NCI-H1436 (cell line): ENCODE results near the gene TOP3B.
A peak's percentile ranks its signal among the peaks of the same experiment; 100 is the strongest.

ENCODE experiments used
- DNase-seq: peaks from one replicate; lab custom pipeline; 2025; lab: John Stamatoyannopoulos, UW

TOP3B gene, protein sequence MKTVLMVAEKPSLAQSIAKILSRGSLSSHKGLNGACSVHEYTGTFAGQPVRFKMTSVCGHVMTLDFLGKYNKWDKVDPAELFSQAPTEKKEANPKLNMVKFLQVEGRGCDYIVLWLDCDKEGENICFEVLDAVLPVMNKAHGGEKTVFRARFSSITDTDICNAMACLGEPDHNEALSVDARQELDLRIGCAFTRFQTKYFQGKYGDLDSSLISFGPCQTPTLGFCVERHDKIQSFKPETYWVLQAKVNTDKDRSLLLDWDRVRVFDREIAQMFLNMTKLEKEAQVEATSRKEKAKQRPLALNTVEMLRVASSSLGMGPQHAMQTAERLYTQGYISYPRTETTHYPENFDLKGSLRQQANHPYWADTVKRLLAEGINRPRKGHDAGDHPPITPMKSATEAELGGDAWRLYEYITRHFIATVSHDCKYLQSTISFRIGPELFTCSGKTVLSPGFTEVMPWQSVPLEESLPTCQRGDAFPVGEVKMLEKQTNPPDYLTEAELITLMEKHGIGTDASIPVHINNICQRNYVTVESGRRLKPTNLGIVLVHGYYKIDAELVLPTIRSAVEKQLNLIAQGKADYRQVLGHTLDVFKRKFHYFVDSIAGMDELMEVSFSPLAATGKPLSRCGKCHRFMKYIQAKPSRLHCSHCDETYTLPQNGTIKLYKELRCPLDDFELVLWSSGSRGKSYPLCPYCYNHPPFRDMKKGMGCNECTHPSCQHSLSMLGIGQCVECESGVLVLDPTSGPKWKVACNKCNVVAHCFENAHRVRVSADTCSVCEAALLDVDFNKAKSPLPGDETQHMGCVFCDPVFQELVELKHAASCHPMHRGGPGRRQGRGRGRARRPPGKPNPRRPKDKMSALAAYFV

DNA sequence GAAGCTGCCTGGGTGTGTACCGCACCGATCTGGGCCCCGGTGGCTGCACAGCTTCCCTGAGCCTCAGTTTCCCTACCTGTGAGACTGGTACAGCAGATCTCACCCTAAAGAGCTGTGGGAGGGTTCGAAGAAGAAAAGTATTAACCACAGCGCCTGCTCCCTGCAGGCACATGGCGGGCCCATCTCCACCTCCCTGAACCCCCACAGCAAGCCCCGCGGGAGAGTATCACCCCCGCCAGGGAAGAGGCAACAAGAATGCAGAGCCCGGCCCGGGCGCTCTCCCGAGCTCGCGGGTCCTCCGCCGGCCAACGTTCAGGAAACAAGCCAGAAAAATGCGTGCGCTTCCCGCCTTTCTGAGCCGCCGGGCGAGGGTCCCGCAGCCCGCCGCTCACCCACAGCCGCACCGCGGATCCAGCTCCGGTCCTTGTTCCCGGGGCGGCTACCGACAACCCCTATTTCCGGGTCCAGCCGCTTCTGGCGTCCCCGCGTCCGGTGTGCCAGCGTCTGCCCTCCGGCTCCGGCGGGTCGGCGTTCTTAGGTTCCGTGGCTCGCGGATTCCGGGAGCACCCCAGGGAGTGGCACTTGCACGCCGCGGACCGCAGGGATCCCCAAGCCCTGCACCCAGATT lies at the start of gene TOP3B:
TSS of gene TOP3B (minus strand) at position 450 of the 628 bp plus-strand sequence. CDS start 7,078 bp downstream, outside the sequence.
- DNase-seq, result peak; percentile 82

DNA sequence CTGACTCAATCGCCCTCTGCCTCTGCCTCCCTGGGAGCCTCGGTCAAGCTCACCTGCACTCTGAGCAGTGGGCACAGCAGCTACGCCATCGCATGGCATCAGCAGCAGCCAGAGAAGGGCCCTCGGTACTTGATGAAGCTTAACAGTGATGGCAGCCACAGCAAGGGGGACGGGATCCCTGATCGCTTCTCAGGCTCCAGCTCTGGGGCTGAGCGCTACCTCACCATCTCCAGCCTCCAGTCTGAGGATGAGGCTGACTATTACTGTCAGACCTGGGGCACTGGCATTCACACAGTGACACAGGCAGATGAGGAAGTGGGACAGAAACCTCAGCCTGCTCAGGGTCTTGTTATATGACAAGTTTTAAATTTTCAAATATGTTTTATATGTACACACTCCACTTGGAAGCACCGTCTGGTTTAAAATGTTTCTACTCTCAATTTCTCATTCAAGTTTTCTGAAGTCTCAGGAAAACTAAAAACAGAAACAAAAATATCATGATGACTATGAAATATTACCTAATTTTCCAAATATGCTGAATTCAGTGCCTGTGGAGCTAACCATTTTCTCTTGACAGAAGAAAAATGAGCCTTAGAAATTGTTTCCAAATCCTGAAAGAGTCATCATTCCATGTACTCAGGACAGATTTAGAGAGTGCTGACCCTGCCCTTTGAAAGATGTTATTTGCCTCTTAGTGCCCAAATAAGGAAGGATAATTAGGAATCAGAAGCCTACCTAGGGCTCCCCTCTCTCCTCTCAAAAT lies 48.8 kb upstream of the TOP3B start:
- DNase-seq, result no peak

DNA sequence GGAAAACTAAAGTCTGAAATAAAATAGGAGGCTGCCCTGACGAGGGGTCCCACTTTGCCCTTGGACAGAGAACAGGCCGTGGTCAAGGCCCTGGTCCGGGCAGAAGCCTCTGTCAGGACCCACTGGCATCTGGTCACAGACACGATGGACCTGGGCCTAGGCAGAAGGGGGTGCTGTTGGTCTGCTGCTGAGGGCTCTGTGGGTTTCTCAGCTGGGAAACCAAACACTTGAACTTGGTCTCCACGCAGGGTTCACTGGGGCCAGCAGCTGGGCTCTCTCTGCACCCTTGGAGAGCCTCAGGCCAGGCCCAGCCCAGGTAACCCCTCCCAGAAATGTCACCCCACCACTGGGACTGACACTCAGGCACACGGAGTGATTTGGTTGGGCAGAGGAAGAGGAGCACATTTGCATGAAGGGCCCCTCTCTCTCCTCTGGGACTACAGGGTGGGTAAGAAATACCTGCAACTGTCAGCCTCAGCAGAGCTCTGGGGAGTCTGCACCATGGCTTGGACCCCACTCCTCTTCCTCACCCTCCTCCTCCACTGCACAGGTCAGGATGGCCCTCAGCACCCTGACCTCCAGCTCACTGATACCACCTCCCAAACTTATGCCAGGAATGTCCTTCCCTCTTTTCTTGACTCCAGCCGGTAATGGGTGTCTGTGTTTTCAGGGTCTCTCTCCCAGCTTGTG lies 48.1 kb upstream of the TOP3B start:
- DNase-seq, result no peak

DNA sequence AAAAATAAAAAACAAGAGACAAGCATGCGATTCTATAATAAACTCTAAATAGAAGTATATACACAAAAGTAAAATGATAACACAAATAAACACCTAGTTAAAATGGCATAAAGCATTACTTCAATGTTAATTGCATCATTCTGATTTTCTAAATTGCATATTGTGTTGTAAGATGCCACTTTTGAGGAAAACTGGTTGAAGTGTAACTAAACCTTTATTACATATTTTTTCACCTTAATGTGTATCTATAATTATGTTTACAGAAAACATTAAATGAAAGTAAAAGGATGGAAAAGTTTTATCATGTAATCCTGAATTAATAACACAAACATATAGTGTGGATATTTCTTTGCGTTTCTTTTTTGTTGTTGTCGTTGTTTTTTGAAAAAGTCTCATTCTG lies 45.4 kb upstream of the TOP3B start:
- no peak for DNase-seq

DNA sequence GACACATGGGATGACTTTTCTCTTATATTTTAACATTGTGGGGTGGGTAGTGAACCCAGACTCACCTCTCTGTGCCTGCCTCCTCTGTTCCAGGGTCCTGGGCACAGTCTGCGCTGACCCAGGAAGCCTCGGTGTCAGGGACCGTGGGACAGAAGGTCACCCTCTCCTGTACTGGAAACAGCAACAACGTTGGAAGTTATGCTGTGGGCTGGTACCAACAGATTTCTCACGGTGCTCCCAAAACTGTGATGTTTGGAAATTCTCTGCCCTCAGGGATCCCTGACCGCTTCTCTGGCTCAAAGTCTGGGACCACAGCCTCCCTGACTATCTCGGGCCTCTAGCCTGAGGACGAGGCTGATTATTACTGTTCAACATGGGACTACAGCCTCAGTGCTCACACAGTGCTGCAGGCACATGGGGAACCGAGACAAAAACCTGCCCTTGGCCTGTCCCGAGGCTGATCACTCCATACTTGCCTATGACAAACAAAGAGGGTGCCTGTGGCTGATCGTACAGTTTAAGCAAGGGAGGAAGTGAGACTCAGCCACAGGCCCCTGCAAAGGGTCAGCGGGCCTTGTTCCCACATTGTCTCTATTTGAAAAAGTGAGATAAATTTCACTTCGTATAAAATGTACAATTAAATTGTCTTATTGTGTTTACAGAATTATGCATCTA lies 43.7 kb upstream of the TOP3B start:
- no peak for DNase-seq

DNA sequence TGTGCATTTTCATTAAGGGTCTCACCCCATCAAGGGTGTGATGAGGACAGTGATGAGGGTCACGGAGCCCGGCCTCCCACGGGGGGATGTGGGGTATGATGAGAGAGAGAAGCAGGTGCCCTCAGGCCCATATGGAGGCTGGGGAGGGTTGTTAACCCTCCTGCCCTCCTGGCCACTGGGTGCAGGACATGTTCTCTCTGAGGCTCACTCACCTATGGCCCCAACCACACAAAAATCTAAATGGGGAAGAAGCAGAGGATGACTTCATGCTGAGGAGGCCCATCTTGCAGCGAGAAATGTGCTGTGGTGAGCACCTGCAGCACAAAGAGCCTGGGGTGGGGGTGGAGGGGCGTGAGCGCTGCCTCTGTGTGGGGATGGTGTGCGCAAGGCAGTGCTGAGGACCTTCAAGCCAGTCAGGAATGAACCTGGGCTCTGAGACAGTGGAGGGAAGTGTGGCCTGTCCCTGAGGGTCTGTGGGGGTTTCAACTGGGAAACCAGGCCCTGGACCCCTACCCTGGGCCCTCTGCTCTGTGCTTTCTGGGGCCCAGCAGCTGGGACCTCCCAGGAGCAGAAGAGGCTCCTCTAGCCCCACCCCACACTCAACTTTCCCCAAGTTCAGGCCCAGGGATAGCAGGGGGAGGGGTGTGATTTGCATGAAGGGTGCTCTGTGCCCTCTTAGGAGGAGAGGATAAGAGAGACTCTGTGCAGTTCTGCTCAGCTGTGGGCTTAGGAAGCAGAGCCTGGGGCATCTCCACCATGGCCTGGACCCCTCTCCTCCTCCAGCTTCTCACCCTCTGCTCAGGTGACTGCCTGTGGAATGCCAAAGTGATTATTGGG lies 43.0 kb upstream of the TOP3B start:
- DNase-seq, result no peak

- no peak for DNase-seq
Observed at GRCh38 chr22:22024440-22024839, 41.9 kb upstream of the TOP3B start.

GRCh38 chr22:22023581-22024137 lies 41.1 kb upstream of the TOP3B start:
- no peak for DNase-seq

- DNase-seq, result no peak
Observed at GRCh38 chr22:22022947-22023534, 40.5 kb upstream of the TOP3B start.

GRCh38 chr22:22022255-22022840 lies 39.8 kb upstream of the TOP3B start:
- DNase-seq, result no peak

DNA sequence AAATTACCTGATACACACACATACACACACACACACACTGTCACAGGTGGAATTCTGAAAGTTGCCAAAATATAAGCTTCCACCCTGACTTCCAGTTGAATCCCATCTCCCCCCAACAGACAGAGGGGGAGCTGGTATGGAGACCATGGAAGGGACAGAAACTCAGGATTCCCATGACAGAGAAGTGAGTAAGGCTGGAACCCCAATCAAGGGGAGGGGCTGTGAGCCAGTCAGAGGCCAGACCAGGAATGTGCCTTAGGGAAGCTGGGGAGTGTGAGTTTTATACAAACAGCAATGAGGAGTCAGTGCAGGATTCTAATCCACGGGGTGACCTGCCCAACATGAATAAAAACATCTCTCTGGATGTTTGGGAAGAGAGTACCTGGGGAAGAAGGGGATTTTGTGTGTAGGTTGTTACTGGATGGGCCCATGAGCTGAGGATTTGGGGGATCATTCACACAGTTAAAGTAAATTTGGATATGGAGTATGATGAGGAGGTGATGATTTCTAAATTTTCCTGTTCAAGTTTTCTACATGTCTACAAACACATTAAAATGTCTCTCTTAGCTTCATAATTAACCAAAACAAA lies 38.7 kb upstream of the TOP3B start:
- DNase-seq, result no peak

DNA sequence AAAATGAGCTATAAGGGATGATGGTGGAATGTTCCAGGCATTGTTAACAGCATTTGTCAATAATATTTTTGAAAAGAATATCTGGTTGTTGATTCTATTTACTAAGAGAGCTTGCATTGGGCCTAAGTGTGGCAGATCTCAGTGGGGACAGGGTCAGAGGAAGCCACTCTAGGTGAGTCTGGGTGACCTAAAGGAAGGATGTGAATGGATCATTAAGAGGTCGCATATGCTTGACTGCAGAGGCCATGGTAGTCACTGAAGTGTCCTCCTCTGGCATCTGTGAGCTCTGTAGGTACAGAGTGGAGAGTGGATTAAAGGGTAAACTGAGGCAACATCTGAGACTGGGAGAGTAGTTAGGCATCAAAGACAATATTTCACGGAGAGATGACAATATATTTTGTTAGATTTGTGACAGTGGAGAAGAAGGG lies 37.9 kb upstream of the TOP3B start:
- DNase-seq, result no peak

DNA sequence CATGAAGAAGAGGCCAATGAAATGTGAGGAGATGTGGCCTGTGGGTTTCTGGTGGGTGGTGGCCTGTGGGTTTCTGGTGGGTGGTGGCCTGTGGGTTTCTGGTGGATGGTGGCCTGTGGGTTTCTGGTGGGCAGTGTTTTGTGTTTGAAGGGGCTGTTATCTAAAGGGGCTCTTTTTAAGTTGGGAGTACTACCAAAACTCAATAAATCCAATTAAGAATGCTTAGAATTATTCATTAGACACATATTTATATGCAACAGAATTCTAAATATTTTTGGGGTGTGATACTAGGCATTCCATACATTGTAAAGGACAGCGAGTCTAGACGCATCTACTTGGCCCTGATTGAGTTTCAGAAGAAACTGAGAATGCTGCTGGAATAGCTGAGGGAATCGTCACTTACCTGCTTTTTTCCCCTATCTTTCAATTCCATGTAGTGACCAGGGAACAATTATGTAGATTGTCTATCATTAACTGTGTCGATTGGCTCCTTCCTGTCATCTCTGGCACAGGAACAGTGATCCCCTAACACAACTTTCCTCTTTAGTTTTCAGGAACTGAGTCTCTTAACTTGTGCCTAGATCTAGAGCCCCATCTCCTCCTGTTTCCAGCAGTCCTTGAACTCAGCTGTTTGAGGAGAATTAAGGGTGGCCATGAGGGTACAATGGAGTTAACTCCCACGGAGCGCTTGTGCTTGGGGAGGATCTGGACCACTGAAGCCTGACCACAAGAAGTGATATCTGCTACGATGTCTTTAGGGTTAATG lies 37.3 kb upstream of the TOP3B start:
- DNase-seq, result no peak

- no peak for DNase-seq
Observed at GRCh38 chr22:22018825-22019658, 36.5 kb upstream of the TOP3B start.

GRCh38 chr22:22015631-22016030 lies 33.0 kb upstream of the TOP3B start:
- no peak for DNase-seq

GRCh38 chr22:22014285-22014659 lies 31.7 kb upstream of the TOP3B start:
- no peak for DNase-seq
